HCT116 (cell line): ENCODE results near the gene RTF2. TPM values are rescaled to one million over a fixed set of nuclear protein-coding genes. Genes with fewer than 3 reads are reported as not detected.

ENCODE experiments used
- ATAC-seq: fragments of 200-7000 bp; cut with Tn5 transposase; 2 replicates; pipeline ENCODE4 v1.9.1; 2020; ENCODE audit warnings: mild to moderate bottlenecking, moderate library complexity
- BruUV-seq: library from RNA; stranded (reverse); fragments of 400-500 nt; replicated peaks from 2 replicates; lab custom pipeline; 2021; lab: Mats Ljungman, UMichigan
- CTCF ChIA-PET: fragments of 300-600 bp; sonication (Branson Sonifier 250); formaldehyde crosslinking; loops from one replicate; lab custom pipeline; 2021; ENCODE audit warnings: antibody characterized with exemption; lab: Charles Lee
- POLR2A ChIA-PET: fragments of 300-600, 350-600 bp; sonication (Branson Sonifier 250); formaldehyde crosslinking; loops from one replicate; lab custom pipeline; 2021; ENCODE audit warnings: antibody characterized with exemption; lab: Charles Lee
- RAD21 ChIA-PET, 2 experiments: fragments of 300-600 bp; sonication (Branson Sonifier 250); formaldehyde crosslinking; loops; one replicate each; lab custom pipeline; 2023; ENCODE audit warnings: low total read pairs in 2 of 2; ENCODE audit not compliant: uncharacterized antibody in 2 of 2, unreplicated experiment in 2 of 2, low non-redundant PET in 1 of 2; lab: Charles Lee
- DNase-seq: peaks from one replicate; pipeline ENCODE4 v3.0.0-alpha.2; 2010; ENCODE audit warnings: low read depth, low spot score
- H2AFZ ChIP-seq: fragments of 200-600 bp; shearing (Covaris generic), sonication (generic); 2 replicates; pipeline ENCODE4 v1.6.1; 2017; ENCODE audit warnings: low read depth, mixed run types, mixed read lengths, antibody characterized with exemption, low read length; ENCODE audit not compliant: poor library complexity, severe bottlenecking
- H3K27ac ChIP-seq: 2 replicates; pipeline ENCODE4 v1.5.1; 2012; ENCODE audit warnings: low read depth, low read length
- H3K27me3 ChIP-seq: fragments of 200-600 bp; sonication (generic); 2 replicates; pipeline ENCODE4 v1.6.1; 2016; ENCODE audit warnings: mixed run types, low read length, mixed read lengths; ENCODE audit not compliant: insufficient read depth
- H3K36me3 ChIP-seq, 2 experiments: fragments of 200-500 bp in 1 of 2; fragments of 200-600 bp in 1 of 2; sonication (Bioruptor generic) in 1 of 2; sonication (generic) in 1 of 2; 2 replicates each; pipeline versions ENCODE4 v1.5.1 to v1.6.1; 2014 to 2016; ENCODE audit warnings: low read length in 2 of 2, inconsistent platforms in 1 of 2, mixed read lengths in 1 of 2, mixed run types in 1 of 2; ENCODE audit not compliant: insufficient read depth in 2 of 2, control insufficient read depth in 1 of 2
- H3K4me1 ChIP-seq, 2 experiments: fragments of 200-600 bp in 1 of 2; sonication (generic) in 1 of 2; 2 replicates each; pipeline versions ENCODE4 v1.5.1 to v1.6.1; 2012 to 2017; ENCODE audit warnings: low read length in 2 of 2, inconsistent platforms in 1 of 2, mild to moderate bottlenecking in 1 of 2, mixed read lengths in 1 of 2, mixed run types in 1 of 2, moderate library complexity in 1 of 2; ENCODE audit not compliant: insufficient read depth in 2 of 2, control insufficient read depth in 1 of 2
- H3K4me2 ChIP-seq: fragments of 200-600 bp; sonication (generic); 2 replicates; pipeline ENCODE4 v1.6.1; 2017; ENCODE audit warnings: mixed run types, low read length, mixed read lengths
- H3K4me3 ChIP-seq, 2 experiments: fragments of 200-600 bp in 1 of 2; sonication (generic) in 1 of 2; replicated peaks in 1 of 2; 2 replicates each; pipeline ENCODE4 v1.5.1; 2011 to 2016; ENCODE audit warnings: low read length in 2 of 2, control low read depth in 1 of 2, low read depth in 1 of 2, mild to moderate bottlenecking in 1 of 2, mixed read lengths in 1 of 2, mixed run types in 1 of 2
- H3K79me2 ChIP-seq: fragments of 200-600 bp; sonication (generic); 2 replicates; pipeline ENCODE4 v1.6.1; 2017; ENCODE audit warnings: mild to moderate bottlenecking, mixed run types, low read length, moderate library complexity, mixed read lengths; ENCODE audit not compliant: insufficient read depth
- H3K9ac ChIP-seq: fragments of 200-600 bp; sonication (generic); 2 replicates; pipeline ENCODE4 v1.6.1; 2016; ENCODE audit warnings: low read length, mixed read lengths
- H3K9me2 ChIP-seq: fragments of 200-600 bp; sonication (generic), shearing (Covaris generic); 2 replicates; pipeline ENCODE4 v1.6.1; 2017; ENCODE audit warnings: mixed run types, mild to moderate bottlenecking, moderate library complexity; ENCODE audit not compliant: insufficient read depth
- H3K9me3 ChIP-seq, 2 experiments: fragments of 200-500 bp in 1 of 2; fragments of 200-600 bp in 1 of 2; sonication (Bioruptor generic) in 1 of 2; sonication (generic) in 1 of 2; 2 replicates each; pipeline ENCODE4 v1.6.1; 2014 to 2017; ENCODE audit warnings: low read length in 2 of 2, mixed read lengths in 2 of 2, inconsistent platforms in 1 of 2, low read depth in 1 of 2, mild to moderate bottlenecking in 1 of 2, mixed run types in 1 of 2, moderate library complexity in 1 of 2; ENCODE audit not compliant: control insufficient read depth in 1 of 2, insufficient read depth in 1 of 2
- H4K20me1 ChIP-seq: fragments of 200-600 bp; sonication (generic), shearing (Covaris generic); 2 replicates; pipeline ENCODE4 v1.6.1; 2017; ENCODE audit warnings: mixed run types, mild to moderate bottlenecking, moderate library complexity; ENCODE audit not compliant: insufficient read depth
- JUND ChIP-seq: IDR thresholded peaks from 2 replicates; pipeline ENCODE4 v1.6.1; 2012
- YY1 ChIP-seq: IDR thresholded peaks from 2 replicates; pipeline ENCODE4 v1.6.1; 2011; ENCODE audit warnings: low read length, low read depth, moderate library complexity, mild to moderate bottlenecking; ENCODE audit not compliant: insufficient replicate concordance; ENCODE audit errors: extremely low read depth
- ZFX ChIP-seq: fragments of 450-650 bp; IDR thresholded peaks from 2 replicates; pipeline ENCODE4 v1.6.1; 2017
- intact Hi-C: fragments of 100-400 bp; cut with micrococcal nuclease; formaldehyde crosslinking; loops from 2 replicates; pipeline ENCODE4 v1.10.0; 2022
- total RNA-seq: library from RNA; stranded (reverse); gene quantifications from one replicate; pipeline ENCODE4 v1.2.1, GENCODE V29; 2021; ENCODE audit not compliant: unreplicated experiment
- TF ChIP-seq, protein P1 (sequence below): IDR thresholded peaks from 2 replicates; pipeline ENCODE4 v1.6.1; 2012; ENCODE audit warnings: low read depth
- TF ChIP-seq, protein P2 (sequence below), 3 experiments: fragments of 200-600 bp in 1 of 3; sonication (generic) in 1 of 3; IDR thresholded peaks in 2 of 3; conservative IDR thresholded peaks in 1 of 3; 2 replicates each; pipeline ENCODE4 v1.5.1; 2012 to 2017; ENCODE audit warnings: low read depth in 2 of 3, low read length in 2 of 3, antibody characterized with exemption in 1 of 3, borderline replicate concordance in 1 of 3, control low read depth in 1 of 3, mild to moderate bottlenecking in 1 of 3, mixed read lengths in 1 of 3, mixed run types in 1 of 3, moderate library complexity in 1 of 3; ENCODE audit not compliant: insufficient read depth in 1 of 3
- TF ChIP-seq, protein P3 (sequence below): IDR thresholded peaks from 2 replicates; pipeline ENCODE4 v1.6.1; 2011; ENCODE audit warnings: mild to moderate bottlenecking, low read length, moderate library complexity; ENCODE audit not compliant: insufficient replicate concordance; ENCODE audit errors: extremely low read depth

The RTF2 gene
- total RNA-seq, 1 experiment from 2014 or later, result 73.8 TPM

DNA sequence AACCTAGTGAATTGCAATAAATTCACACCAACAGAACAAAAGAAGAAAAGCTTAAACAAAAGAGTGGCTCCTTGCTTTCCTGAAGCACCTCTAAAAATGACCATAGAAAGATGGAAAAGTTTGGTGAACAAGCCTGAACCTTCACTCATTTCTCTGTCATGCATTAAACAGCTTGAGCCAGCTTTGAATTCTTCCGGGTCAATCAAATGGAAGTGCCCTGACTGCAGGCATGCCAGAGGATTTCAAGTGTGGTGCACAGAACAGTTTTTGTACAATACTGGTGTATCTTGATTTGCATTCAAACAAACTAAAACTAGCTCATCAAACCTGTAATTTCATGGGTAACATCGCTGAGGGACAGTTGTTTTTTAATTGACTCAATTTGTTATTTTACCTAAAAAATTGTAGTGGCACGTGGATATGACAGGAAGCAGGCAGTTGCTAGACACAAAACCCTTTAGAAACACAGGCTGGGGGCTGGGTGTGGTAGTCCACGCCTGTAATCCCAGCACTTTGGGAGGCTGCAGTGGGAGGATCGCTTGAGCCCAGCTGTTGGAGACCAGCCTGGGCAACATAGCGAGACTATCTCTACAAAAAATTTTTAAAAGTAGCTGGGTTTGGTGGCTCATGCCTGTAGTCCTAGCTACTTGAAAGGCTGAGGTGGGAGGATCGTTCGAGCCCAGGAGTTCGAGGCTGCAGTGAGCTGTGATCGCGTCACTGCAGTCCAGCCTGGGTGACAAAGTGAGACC is 47.3 kb upstream of the RTF2 start:
- no TSS peak for BruUV-seq
- no peak for ATAC-seq

More for the DNA sequence above, 47.3 kb upstream of the RTF2 start:
- intact Hi-C loops, result no loop called here
- no peak overlapping the region for H3K4me2 ChIP-seq
- ChIA-PET POLR2A (no interaction called here), RAD21 (no interaction called here)
- peaks cover 15 to 21% of the 10 kb centered on the region in 2 experiments for H3K4me1 ChIP-seq
- no peak for DNase-seq
- TF ChIP-seq YY1, result no peak
- TF ChIP-seq, protein P1, sequence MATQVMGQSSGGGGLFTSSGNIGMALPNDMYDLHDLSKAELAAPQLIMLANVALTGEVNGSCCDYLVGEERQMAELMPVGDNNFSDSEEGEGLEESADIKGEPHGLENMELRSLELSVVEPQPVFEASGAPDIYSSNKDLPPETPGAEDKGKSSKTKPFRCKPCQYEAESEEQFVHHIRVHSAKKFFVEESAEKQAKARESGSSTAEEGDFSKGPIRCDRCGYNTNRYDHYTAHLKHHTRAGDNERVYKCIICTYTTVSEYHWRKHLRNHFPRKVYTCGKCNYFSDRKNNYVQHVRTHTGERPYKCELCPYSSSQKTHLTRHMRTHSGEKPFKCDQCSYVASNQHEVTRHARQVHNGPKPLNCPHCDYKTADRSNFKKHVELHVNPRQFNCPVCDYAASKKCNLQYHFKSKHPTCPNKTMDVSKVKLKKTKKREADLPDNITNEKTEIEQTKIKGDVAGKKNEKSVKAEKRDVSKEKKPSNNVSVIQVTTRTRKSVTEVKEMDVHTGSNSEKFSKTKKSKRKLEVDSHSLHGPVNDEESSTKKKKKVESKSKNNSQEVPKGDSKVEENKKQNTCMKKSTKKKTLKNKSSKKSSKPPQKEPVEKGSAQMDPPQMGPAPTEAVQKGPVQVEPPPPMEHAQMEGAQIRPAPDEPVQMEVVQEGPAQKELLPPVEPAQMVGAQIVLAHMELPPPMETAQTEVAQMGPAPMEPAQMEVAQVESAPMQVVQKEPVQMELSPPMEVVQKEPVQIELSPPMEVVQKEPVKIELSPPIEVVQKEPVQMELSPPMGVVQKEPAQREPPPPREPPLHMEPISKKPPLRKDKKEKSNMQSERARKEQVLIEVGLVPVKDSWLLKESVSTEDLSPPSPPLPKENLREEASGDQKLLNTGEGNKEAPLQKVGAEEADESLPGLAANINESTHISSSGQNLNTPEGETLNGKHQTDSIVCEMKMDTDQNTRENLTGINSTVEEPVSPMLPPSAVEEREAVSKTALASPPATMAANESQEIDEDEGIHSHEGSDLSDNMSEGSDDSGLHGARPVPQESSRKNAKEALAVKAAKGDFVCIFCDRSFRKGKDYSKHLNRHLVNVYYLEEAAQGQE, result no peak
- TF ChIP-seq, protein P2, sequence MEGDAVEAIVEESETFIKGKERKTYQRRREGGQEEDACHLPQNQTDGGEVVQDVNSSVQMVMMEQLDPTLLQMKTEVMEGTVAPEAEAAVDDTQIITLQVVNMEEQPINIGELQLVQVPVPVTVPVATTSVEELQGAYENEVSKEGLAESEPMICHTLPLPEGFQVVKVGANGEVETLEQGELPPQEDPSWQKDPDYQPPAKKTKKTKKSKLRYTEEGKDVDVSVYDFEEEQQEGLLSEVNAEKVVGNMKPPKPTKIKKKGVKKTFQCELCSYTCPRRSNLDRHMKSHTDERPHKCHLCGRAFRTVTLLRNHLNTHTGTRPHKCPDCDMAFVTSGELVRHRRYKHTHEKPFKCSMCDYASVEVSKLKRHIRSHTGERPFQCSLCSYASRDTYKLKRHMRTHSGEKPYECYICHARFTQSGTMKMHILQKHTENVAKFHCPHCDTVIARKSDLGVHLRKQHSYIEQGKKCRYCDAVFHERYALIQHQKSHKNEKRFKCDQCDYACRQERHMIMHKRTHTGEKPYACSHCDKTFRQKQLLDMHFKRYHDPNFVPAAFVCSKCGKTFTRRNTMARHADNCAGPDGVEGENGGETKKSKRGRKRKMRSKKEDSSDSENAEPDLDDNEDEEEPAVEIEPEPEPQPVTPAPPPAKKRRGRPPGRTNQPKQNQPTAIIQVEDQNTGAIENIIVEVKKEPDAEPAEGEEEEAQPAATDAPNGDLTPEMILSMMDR (IDR thresholded peaks at IDR 0.05 in 2 of 3, conservative IDR thresholded peaks at IDR 0.05 in 1 of 3; ENCODE audit: borderline replicate concordance in 1 of 3, insufficient read depth in 1 of 3, low read depth in 2 of 3, low read length in 2 of 3), result no peak
- no peak for TF ChIP-seq JUND
- no peak for TF ChIP-seq ZFX
- TF ChIP-seq, protein P3, sequence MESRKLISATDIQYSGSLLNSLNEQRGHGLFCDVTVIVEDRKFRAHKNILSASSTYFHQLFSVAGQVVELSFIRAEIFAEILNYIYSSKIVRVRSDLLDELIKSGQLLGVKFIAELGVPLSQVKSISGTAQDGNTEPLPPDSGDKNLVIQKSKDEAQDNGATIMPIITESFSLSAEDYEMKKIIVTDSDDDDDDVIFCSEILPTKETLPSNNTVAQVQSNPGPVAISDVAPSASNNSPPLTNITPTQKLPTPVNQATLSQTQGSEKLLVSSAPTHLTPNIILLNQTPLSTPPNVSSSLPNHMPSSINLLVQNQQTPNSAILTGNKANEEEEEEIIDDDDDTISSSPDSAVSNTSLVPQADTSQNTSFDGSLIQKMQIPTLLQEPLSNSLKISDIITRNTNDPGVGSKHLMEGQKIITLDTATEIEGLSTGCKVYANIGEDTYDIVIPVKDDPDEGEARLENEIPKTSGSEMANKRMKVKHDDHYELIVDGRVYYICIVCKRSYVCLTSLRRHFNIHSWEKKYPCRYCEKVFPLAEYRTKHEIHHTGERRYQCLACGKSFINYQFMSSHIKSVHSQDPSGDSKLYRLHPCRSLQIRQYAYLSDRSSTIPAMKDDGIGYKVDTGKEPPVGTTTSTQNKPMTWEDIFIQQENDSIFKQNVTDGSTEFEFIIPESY, result no peak
- TF ChIP-seq, all 23 proteins: peak for 0
- no peaks in the 10 kb centered on the region for H3K27me3 ChIP-seq
- CTCF ChIA-PET, result no interaction called here
- H4K20me1 ChIP-seq, result no peaks in the 10 kb centered on the region
- H3K27ac ChIP-seq, result no peak overlapping the region
- H3K9me3 ChIP-seq, result no peaks in the 10 kb centered on the region
- no peak overlapping the region for H3K4me3 ChIP-seq
- H3K79me2 ChIP-seq, result no peaks in the 10 kb centered on the region
- H2AFZ ChIP-seq, result no peak overlapping the region
- no peaks in the 10 kb centered on the region for H3K36me3 ChIP-seq
- no peaks in the 10 kb centered on the region for H3K9me2 ChIP-seq
- H3K9ac ChIP-seq, result no peak overlapping the region
